ENCODE measurements around the gene PGAM2. TPM values are rescaled to one million over a fixed set of nuclear protein-coding genes. Genes with fewer than 3 reads are reported as not detected.
A peak's percentile ranks its signal among the peaks of the same experiment; 100 is the strongest.

PGAM2 gene
- total and polyA plus RNA-seq, 2 of the 13 experiments (the other 11 are each of a cell fraction or from before 2014, with no cell fraction given), result 0.22 TPM; not detected in 1

DNA sequence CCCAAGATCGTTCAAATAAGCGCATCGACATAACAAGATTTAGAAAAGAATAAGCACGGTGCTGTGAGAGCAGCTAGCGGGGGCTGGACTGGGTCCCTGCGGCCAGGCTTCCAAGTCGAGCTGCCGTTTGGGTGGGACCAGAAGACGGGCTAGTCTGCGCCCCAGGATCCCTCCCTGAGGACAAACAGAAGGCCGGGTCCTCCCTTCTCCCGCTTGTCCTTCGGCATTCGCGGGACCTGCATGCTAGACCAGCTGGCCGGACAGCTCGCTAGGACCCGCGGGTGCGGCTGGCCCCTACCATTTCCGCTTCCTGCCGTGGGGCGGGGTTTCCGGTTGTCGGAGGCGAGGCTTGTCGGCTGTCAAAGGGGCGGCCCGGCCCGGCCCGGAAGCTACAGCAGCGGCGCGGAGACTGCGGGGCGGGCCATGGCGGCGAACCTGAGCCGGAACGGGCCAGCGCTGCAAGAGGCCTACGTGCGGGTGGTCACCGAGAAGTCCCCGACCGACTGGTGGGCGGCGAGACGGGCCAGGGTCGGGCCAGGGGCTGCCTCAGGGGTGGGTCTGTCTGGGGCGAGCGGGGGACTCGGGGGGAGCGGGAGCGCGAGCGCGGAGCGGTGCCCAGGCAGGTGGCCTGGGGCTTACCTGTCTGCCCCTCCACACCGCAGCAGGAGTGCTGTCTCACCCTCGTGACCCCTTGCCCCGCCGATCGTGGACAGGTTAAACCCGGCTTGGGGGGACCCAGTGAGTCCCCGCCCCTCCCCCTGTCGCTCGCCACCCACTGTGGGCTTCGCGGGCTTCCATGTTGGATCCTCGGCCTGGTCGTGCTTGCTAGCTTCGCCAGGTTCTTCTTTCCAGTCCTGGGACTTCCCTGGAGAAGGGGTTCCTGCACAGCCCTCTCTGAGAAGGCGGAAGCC, 20.8 kb downstream of the PGAM2 start, which contains the start of gene DBNL (continued):
- peak; percentile 82 for TF ChIP-seq MEIS1 (CRISPR knock-in tag; IDR thresholded peaks at IDR 0.05; ENCODE audit: borderline replicate concordance)
- TF ChIP-seq, protein P1, sequence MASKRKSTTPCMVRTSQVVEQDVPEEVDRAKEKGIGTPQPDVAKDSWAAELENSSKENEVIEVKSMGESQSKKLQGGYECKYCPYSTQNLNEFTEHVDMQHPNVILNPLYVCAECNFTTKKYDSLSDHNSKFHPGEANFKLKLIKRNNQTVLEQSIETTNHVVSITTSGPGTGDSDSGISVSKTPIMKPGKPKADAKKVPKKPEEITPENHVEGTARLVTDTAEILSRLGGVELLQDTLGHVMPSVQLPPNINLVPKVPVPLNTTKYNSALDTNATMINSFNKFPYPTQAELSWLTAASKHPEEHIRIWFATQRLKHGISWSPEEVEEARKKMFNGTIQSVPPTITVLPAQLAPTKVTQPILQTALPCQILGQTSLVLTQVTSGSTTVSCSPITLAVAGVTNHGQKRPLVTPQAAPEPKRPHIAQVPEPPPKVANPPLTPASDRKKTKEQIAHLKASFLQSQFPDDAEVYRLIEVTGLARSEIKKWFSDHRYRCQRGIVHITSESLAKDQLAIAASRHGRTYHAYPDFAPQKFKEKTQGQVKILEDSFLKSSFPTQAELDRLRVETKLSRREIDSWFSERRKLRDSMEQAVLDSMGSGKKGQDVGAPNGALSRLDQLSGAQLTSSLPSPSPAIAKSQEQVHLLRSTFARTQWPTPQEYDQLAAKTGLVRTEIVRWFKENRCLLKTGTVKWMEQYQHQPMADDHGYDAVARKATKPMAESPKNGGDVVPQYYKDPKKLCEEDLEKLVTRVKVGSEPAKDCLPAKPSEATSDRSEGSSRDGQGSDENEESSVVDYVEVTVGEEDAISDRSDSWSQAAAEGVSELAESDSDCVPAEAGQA (IDR thresholded peaks at IDR 0.05; ENCODE audit: low read depth), result peak; percentile 19; the same call in 1 of the 2 replicates
- TF ChIP-seq, protein P1 (CRISPR knock-in tag; IDR thresholded peaks at IDR 0.05; ENCODE audit: borderline replicate concordance), result no peak
- no peak for TF ChIP-seq ZNF557 (CRISPR knock-in tag; IDR thresholded peaks at IDR 0.05)
- TF ChIP-seq MYC (CRISPR knock-in tag; IDR thresholded peaks at IDR 0.05; ENCODE audit: borderline replicate concordance), result peak; percentile 87
- peak; percentile 38 for TF ChIP-seq ASH2L (IDR thresholded peaks at IDR 0.05; ENCODE audit: insufficient read length, low read depth, low read length)
- no peak for TF ChIP-seq SRSF4 (IDR thresholded peaks at IDR 0.05; ENCODE audit: low read depth, low read length, poor library complexity, severe bottlenecking)
- peak; percentile 69 for TF ChIP-seq ZNF274 (CRISPR knock-in tag; IDR thresholded peaks at IDR 0.05)
- TF ChIP-seq, protein P2, sequence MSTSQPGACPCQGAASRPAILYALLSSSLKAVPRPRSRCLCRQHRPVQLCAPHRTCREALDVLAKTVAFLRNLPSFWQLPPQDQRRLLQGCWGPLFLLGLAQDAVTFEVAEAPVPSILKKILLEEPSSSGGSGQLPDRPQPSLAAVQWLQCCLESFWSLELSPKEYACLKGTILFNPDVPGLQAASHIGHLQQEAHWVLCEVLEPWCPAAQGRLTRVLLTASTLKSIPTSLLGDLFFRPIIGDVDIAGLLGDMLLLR (CRISPR knock-in tag; IDR thresholded peaks at IDR 0.05), result no peak
- TF ChIP-seq GABPA (IDR thresholded peaks at IDR 0.05; ENCODE audit: low read depth, low read length), result peak; percentile 99
- TF ChIP-seq GABPA (CRISPR knock-in tag; IDR thresholded peaks at IDR 0.05; ENCODE audit: low read depth), result peak; percentile 95
- TF ChIP-seq, protein P3, sequence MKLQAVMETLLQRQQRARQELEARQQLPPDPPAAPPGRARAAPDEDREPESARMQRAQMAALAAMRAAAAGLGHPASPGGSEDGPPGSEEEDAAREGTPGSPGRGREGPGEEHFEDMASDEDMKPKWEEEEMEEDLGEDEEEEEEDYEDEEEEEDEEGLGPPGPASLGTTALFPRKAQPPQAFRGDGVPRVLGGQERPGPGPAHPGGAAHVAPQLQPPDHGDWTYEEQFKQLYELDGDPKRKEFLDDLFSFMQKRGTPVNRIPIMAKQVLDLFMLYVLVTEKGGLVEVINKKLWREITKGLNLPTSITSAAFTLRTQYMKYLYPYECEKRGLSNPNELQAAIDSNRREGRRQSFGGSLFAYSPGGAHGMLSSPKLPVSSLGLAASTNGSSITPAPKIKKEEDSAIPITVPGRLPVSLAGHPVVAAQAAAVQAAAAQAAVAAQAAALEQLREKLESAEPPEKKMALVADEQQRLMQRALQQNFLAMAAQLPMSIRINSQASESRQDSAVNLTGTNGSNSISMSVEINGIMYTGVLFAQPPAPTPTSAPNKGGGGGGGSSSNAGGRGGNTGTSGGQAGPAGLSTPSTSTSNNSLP (IDR thresholded peaks at IDR 0.05; ENCODE audit: low read depth, low read length), result no peak
- no peak for TF ChIP-seq SYNCRIP (IDR thresholded peaks at IDR 0.05; ENCODE audit: insufficient read depth, low read depth, low read length)
- TF ChIP-seq, protein P4, sequence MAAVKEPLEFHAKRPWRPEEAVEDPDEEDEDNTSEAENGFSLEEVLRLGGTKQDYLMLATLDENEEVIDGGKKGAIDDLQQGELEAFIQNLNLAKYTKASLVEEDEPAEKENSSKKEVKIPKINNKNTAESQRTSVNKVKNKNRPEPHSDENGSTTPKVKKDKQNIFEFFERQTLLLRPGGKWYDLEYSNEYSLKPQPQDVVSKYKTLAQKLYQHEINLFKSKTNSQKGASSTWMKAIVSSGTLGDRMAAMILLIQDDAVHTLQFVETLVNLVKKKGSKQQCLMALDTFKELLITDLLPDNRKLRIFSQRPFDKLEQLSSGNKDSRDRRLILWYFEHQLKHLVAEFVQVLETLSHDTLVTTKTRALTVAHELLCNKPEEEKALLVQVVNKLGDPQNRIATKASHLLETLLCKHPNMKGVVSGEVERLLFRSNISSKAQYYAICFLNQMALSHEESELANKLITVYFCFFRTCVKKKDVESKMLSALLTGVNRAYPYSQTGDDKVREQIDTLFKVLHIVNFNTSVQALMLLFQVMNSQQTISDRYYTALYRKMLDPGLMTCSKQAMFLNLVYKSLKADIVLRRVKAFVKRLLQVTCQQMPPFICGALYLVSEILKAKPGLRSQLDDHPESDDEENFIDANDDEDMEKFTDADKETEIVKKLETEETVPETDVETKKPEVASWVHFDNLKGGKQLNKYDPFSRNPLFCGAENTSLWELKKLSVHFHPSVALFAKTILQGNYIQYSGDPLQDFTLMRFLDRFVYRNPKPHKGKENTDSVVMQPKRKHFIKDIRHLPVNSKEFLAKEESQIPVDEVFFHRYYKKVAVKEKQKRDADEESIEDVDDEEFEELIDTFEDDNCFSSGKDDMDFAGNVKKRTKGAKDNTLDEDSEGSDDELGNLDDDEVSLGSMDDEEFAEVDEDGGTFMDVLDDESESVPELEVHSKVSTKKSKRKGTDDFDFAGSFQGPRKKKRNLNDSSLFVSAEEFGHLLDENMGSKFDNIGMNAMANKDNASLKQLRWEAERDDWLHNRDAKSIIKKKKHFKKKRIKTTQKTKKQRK (IDR thresholded peaks at IDR 0.05; ENCODE audit: low read length), result no peak
- TF ChIP-seq TAF1 (CRISPR knock-in tag; IDR thresholded peaks at IDR 0.05), result peak; percentile 84
- no peak for TF ChIP-seq HNRNPL (IDR thresholded peaks at IDR 0.05; ENCODE audit: low read depth, low read length)
- TF ChIP-seq RBM39 (IDR thresholded peaks at IDR 0.05; ENCODE audit: low read depth, low read length, poor library complexity, severe bottlenecking), result peak; percentile 30

All from HepG2 (cell line).